GM12891 (cell line): ENCODE measurements around the gene NDUFAF8.
A peak's percentile ranks its signal among the peaks of the same experiment; 100 is the strongest.

Source experiments
- DNase-seq: peaks from one replicate; pipeline ENCODE4 v3.0.0; 2011; ENCODE audit warnings: low spot score; ENCODE audit not compliant: insufficient read length
- FAIRE-seq: peaks from 2 replicates; lab custom pipeline; 2011; peaks lifted over from hg19 to GRCh38; lab: Jason Lieb, UNC
- PAX5 ChIP-seq: IDR thresholded peaks from 2 replicates; pipeline ENCODE4 v1.6.1; 2011; ENCODE audit warnings: low read length, moderate library complexity, mild to moderate bottlenecking; ENCODE audit not compliant: insufficient read depth, severe bottlenecking
- POLR2A ChIP-seq: IDR thresholded peaks from 2 replicates; pipeline ENCODE4 v1.6.1; 2011; ENCODE audit warnings: low read depth, low read length, control low read depth
- POLR2AphosphoS5 ChIP-seq: IDR thresholded peaks from 2 replicates; pipeline ENCODE4 v1.6.1; 2011; ENCODE audit warnings: low read depth, low read length, control low read depth
- POU2F2 ChIP-seq: IDR thresholded peaks from 2 replicates; pipeline ENCODE4 v1.6.1; 2011; ENCODE audit warnings: low read depth, mild to moderate bottlenecking, control low read depth, low read length, moderate library complexity
- SPI1 ChIP-seq: IDR thresholded peaks from 2 replicates; pipeline ENCODE4 v1.6.1; 2011; ENCODE audit warnings: low read depth, low read length, control low read depth
- TAF1 ChIP-seq: IDR thresholded peaks from 2 replicates; pipeline ENCODE4 v1.6.1; 2011; ENCODE audit warnings: low read depth, low read length, control low read depth

Gene NDUFAF8

GRCh38 chr17:81231121-81231645 is 7.9 kb upstream of the NDUFAF8 start:
- FAIRE-seq = peak; percentile 65

GRCh38 chr17:81231766-81232581 is 7.1 kb upstream of the NDUFAF8 start:
- no peak for TF ChIP-seq POLR2A
- no peak for TF ChIP-seq SPI1
- TF ChIP-seq POU2F2 = no peak
- no peak for TF ChIP-seq POLR2AphosphoS5
- TF ChIP-seq PAX5 = no peak
- no peak for TF ChIP-seq TAF1
- no peak for DNase-seq
- no peak for FAIRE-seq

More at GRCh38 chr17:81231121-81231645, 7.9 kb upstream of the NDUFAF8 start:
- no peak for DNase-seq
- TF ChIP-seq POLR2AphosphoS5 (peak; percentile 34; the same call in 1 of the 2 replicates), POLR2A (no peak), POU2F2 (peak; percentile 63)

- DNase-seq = no peak
- TF ChIP-seq POU2F2 (no peak), TAF1 (no peak), PAX5 (no peak), POLR2A (no peak), POLR2AphosphoS5 (no peak), SPI1 (no peak)
- FAIRE-seq = no peak
These were observed 6.4 kb upstream of the NDUFAF8 start for GRCh38 chr17:81232616-81233241.

- DNase-seq (no peak), FAIRE-seq (no peak)
- no peak for TF ChIP-seq PAX5
- TF ChIP-seq TAF1 = no peak
- TF ChIP-seq POLR2AphosphoS5 = no peak
- no peak for TF ChIP-seq POU2F2
- no peak for TF ChIP-seq POLR2A
- no peak for TF ChIP-seq SPI1
These were observed 5.8 kb upstream of the NDUFAF8 start for GRCh38 chr17:81233316-81233715.

GRCh38 chr17:81233811-81234505 is 5.2 kb upstream of the NDUFAF8 start:
- DNase-seq (no peak), FAIRE-seq (no peak)
- TF ChIP-seq POLR2A (no peak), TAF1 (no peak), POLR2AphosphoS5 (no peak), PAX5 (no peak), POU2F2 (no peak), SPI1 (no peak)

GRCh38 chr17:81234506-81234855 is 4.6 kb upstream of the NDUFAF8 start:
- FAIRE-seq (no peak), DNase-seq (no peak)
- TF ChIP-seq TAF1 = no peak
- TF ChIP-seq POLR2AphosphoS5 = no peak
- TF ChIP-seq POU2F2 = no peak
- no peak for TF ChIP-seq SPI1
- no peak for TF ChIP-seq POLR2A
- TF ChIP-seq PAX5 = no peak

GRCh38 chr17:81234940-81235821 is 3.9 kb upstream of the NDUFAF8 start:
- TF ChIP-seq POLR2AphosphoS5 (no peak), POU2F2 (no peak), POLR2A (no peak), TAF1 (no peak), SPI1 (no peak)
- no peak for DNase-seq
- no peak for FAIRE-seq

GRCh38 chr17:81235822-81236740 is 3.0 kb upstream of the NDUFAF8 start:
- DNase-seq (no peak), FAIRE-seq (no peak)
- no peak for TF ChIP-seq POLR2A
- TF ChIP-seq POU2F2 = no peak
- no peak for TF ChIP-seq TAF1
- TF ChIP-seq POLR2AphosphoS5 = no peak
- no peak for TF ChIP-seq PAX5
- TF ChIP-seq SPI1 = no peak
